ENCODE results near the gene SIM1.

SIM1 gene

DNA sequence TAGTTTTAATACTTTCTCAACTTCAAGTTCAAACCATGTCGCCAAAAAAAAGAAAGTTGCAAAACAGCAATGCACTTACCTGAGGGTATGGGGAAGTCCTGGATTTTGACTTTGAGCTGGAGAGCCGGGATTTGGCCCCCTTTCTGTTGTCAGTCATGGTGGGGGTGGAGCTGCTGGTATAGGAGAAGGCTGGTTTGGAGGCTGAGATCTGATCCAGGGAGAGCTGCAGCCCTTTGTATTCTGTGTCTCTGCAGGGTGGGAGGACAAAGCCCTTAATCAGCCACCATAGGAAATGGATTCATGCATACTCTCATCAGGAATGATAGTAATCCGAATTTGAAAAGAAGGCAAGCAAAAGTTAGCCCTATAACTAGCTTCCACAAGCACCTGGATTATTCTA lies 44.0 kb downstream of the SIM1 start:
- Histone ChIP-seq H3K4me1 (ENCODE audit: control insufficient read depth, insufficient read depth, low read length) (no peaks in the 10 kb centered on the region; the same call in 1 of the 2 replicates), H3K36me3 (ENCODE audit: control insufficient read depth in 2 of 2, insufficient read depth in 1 of 2, low read length in 2 of 2) (no peaks in the 10 kb centered on the region; a peak in 2 of 3 replicates), H3K9me3 (ENCODE audit: control insufficient read depth, insufficient read depth, low read depth, low read length) (no peaks in the 10 kb centered on the region), H3K27ac (ENCODE audit: extremely low read depth, low read depth, low read length) (no peak overlapping the region), H3K4me3 (ENCODE audit: low read depth, low read length) (no peak overlapping the region)
- ChIA-PET CTCF (interaction anchor here (1.0 to 1.8 kb wide), 2 partner anchors 40 to 42 kb away, joined by 4 to 11 read pairs; no protein-coding TSS in a partner anchor), POLR2A (interaction anchor here (0.9 kb wide), 1 partner anchor 39 kb away, joined by 3 read pairs; no protein-coding TSS in a partner anchor)
- TF ChIP-seq PRDM4 (tag by site-specific recombination; IDR thresholded peaks at IDR 0.05), result no peak
- no peak for TF ChIP-seq KLF7 (tag by site-specific recombination; IDR thresholded peaks at IDR 0.05; ENCODE audit: borderline replicate concordance)
- TF ChIP-seq, protein P1, sequence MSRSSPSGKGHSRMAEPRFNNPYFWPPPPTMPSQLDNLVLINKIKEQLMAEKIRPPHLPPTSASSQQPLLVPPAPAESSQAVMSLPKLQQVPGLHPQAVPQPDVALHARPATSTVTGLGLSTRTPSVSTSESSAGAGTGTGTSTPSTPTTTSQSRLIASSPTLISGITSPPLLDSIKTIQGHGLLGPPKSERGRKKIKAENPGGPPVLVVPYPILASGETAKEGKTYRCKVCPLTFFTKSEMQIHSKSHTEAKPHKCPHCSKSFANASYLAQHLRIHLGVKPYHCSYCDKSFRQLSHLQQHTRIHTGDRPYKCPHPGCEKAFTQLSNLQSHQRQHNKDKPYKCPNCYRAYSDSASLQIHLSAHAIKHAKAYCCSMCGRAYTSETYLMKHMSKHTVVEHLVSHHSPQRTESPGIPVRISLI (tag by site-specific recombination; IDR thresholded peaks at IDR 0.05), result no peak
- TF ChIP-seq ZNF311 (tag by site-specific recombination; IDR thresholded peaks at IDR 0.05; ENCODE audit: borderline replicate concordance), result no peak
- TF ChIP-seq ZNF157 (tag by site-specific recombination; IDR thresholded peaks at IDR 0.05), result no peak
- no peak for TF ChIP-seq ZNF398 (tag by site-specific recombination; IDR thresholded peaks at IDR 0.05)
- no peak for TF ChIP-seq ZNF548 (tag by site-specific recombination; IDR thresholded peaks at IDR 0.05)
- TF ChIP-seq ZNF121 (tag by site-specific recombination; IDR thresholded peaks at IDR 0.05), result no peak
- no peak for TF ChIP-seq ZNF473 (tag by site-specific recombination; IDR thresholded peaks at IDR 0.05)
- no peak for TF ChIP-seq KLF9 (tag by site-specific recombination; IDR thresholded peaks at IDR 0.05; ENCODE audit: low read depth)
- TF ChIP-seq ZNF140 (tag by site-specific recombination; IDR thresholded peaks at IDR 0.05), result no peak
- TF ChIP-seq ZNF596 (tag by site-specific recombination; IDR thresholded peaks at IDR 0.05), result no peak
- no peak for TF ChIP-seq ZNF391 (tag by site-specific recombination; IDR thresholded peaks at IDR 0.05; ENCODE audit: borderline replicate concordance, low read depth)

GRCh38 chr6:100417036-100417435 lies 47.7 kb downstream of the SIM1 start:
- ChIA-PET POLR2A (no interaction called here), CTCF (interaction anchor here (0.7 kb wide), 1 partner anchor 44 kb away, joined by 3 read pairs; no protein-coding TSS in a partner anchor)
- Histone ChIP-seq H3K9me3 (ENCODE audit: control insufficient read depth, insufficient read depth, low read depth, low read length) (no peaks in the 10 kb centered on the region), H3K36me3 (ENCODE audit: control insufficient read depth in 2 of 2, insufficient read depth in 1 of 2, low read length in 2 of 2) (no peaks in the 10 kb centered on the region; a peak in 2 of 3 replicates), H3K4me1 (ENCODE audit: control insufficient read depth, insufficient read depth, low read length) (peaks cover 3% of the 10 kb centered on the region; the same call in 1 of the 2 replicates), H3K4me3 (ENCODE audit: low read depth, low read length) (no peak overlapping the region), H3K27ac (ENCODE audit: extremely low read depth, low read depth, low read length) (no peak overlapping the region)
- TF ChIP-seq, protein P2, sequence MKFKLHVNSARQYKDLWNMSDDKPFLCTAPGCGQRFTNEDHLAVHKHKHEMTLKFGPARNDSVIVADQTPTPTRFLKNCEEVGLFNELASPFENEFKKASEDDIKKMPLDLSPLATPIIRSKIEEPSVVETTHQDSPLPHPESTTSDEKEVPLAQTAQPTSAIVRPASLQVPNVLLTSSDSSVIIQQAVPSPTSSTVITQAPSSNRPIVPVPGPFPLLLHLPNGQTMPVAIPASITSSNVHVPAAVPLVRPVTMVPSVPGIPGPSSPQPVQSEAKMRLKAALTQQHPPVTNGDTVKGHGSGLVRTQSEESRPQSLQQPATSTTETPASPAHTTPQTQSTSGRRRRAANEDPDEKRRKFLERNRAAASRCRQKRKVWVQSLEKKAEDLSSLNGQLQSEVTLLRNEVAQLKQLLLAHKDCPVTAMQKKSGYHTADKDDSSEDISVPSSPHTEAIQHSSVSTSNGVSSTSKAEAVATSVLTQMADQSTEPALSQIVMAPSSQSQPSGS (tag by site-specific recombination; IDR thresholded peaks at IDR 0.05; ENCODE audit: low read depth), result no peak
- TF ChIP-seq ZNF513 (tag by site-specific recombination; IDR thresholded peaks at IDR 0.05), result no peak
- TF ChIP-seq ZNF366 (tag by site-specific recombination; conservative IDR thresholded peaks at IDR 0.05), result no peak
- TF ChIP-seq ZNF76 (tag by site-specific recombination; IDR thresholded peaks at IDR 0.05; ENCODE audit: borderline replicate concordance, low read depth), result no peak
- TF ChIP-seq, protein P3, sequence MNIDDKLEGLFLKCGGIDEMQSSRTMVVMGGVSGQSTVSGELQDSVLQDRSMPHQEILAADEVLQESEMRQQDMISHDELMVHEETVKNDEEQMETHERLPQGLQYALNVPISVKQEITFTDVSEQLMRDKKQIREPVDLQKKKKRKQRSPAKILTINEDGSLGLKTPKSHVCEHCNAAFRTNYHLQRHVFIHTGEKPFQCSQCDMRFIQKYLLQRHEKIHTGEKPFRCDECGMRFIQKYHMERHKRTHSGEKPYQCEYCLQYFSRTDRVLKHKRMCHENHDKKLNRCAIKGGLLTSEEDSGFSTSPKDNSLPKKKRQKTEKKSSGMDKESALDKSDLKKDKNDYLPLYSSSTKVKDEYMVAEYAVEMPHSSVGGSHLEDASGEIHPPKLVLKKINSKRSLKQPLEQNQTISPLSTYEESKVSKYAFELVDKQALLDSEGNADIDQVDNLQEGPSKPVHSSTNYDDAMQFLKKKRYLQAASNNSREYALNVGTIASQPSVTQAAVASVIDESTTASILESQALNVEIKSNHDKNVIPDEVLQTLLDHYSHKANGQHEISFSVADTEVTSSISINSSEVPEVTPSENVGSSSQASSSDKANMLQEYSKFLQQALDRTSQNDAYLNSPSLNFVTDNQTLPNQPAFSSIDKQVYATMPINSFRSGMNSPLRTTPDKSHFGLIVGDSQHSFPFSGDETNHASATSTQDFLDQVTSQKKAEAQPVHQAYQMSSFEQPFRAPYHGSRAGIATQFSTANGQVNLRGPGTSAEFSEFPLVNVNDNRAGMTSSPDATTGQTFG (tag by site-specific recombination; IDR thresholded peaks at IDR 0.05; ENCODE audit: borderline replicate concordance), result no peak
- no peak for TF ChIP-seq ZBTB48 (tag by site-specific recombination; IDR thresholded peaks at IDR 0.05)
- TF ChIP-seq, protein P4, sequence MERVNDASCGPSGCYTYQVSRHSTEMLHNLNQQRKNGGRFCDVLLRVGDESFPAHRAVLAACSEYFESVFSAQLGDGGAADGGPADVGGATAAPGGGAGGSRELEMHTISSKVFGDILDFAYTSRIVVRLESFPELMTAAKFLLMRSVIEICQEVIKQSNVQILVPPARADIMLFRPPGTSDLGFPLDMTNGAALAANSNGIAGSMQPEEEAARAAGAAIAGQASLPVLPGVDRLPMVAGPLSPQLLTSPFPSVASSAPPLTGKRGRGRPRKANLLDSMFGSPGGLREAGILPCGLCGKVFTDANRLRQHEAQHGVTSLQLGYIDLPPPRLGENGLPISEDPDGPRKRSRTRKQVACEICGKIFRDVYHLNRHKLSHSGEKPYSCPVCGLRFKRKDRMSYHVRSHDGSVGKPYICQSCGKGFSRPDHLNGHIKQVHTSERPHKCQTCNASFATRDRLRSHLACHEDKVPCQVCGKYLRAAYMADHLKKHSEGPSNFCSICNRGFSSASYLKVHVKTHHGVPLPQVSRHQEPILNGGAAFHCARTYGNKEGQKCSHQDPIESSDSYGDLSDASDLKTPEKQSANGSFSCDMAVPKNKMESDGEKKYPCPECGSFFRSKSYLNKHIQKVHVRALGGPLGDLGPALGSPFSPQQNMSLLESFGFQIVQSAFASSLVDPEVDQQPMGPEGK (tag by site-specific recombination; IDR thresholded peaks at IDR 0.05), result no peak

All from HEK293 (cell line).